Type B pancreatic cell (in vitro differentiated cells): Measurements from ENCODE around the gene PDXK. TPM values are rescaled to one million over a fixed set of nuclear protein-coding genes. Genes with fewer than 3 reads are reported as not detected.

Source experiments
- DNase-seq: peaks from one replicate; pipeline ENCODE4 v3.0.0; 2021; ENCODE audit warnings: mixed read lengths; ENCODE audit not compliant: unreplicated experiment; ENCODE audit errors: extremely low spot score
- H3K27ac Mint-ChIP-seq: 2 replicates; pipeline ENCODE4 v1.8.0; 2021; ENCODE audit warnings: mild to moderate bottlenecking, mixed read lengths
- H3K27me3 Mint-ChIP-seq: 2 replicates; pipeline ENCODE4 v1.8.0; 2021; ENCODE audit warnings: mixed read lengths
- H3K36me3 Mint-ChIP-seq: 2 replicates; pipeline ENCODE4 v1.8.0; 2021; ENCODE audit warnings: mixed read lengths
- H3K4me1 Mint-ChIP-seq: one replicate; pipeline ENCODE4 v1.8.0; 2021; ENCODE audit warnings: mixed read lengths; ENCODE audit not compliant: unreplicated experiment
- H3K4me3 Mint-ChIP-seq: 2 replicates; pipeline ENCODE4 v1.8.0; 2021; ENCODE audit warnings: mild to moderate bottlenecking, mixed read lengths
- H3K9me3 Mint-ChIP-seq: 2 replicates; pipeline ENCODE4 v1.8.0; 2021; ENCODE audit warnings: mixed read lengths
- CTCF ChIP-seq: fragments of 200-600 bp; sonication (generic); conservative IDR thresholded peaks from 2 replicates; pipeline ENCODE4 v1.5.0; 2021; ENCODE audit warnings: antibody characterized with exemption, mild to moderate bottlenecking
- total RNA-seq: library from RNA; stranded (reverse); gene quantifications from 2 replicates; pipeline ENCODE4 v1.2.1, GENCODE V29; 2021; ENCODE audit warnings: low replicate concordance

PDXK gene
- total RNA-seq, 1 donor from 2014 or later = 94.4 TPM

DNA sequence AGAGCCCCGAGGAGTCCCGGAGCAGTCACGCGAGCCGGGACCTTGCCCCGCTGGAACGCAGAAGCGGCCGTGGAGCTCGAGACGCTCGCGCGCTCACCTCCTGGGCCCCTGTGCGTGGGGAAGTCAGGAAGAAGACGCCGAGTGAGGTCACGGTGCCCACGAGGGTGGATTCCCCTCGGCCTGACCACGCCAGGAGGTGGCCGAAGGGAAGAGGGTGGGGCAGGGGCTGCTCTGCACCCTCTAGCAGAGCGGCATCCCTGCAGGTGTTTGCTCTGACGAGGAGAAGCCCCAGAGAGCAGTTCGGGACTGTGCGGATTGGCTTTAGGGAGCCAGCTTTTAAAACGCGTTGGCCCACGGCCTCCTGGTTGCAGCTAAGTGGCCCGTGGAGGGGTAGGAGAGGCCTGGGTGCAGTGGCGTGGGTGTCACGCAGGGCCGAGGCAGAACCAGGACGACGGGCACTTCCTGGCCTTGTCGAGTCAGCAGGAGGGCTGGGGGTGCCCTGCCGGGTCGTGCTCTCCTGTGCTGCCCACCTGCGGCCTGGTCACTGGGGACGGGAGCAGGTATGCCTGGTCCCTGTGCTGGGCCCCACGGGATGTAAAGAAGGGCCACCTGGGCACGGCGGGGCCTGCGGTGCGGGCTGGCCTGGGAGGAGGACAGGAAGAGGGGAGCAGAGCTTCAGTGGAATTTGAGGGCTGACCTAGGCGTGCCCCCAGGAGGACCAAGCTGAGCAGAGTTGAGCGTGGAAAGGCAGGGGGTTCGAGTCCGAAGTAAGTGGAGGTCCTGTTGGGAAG, 1.0 kb downstream of the PDXK start:
- no peaks in the 10 kb centered on the region for H3K36me3 Mint-ChIP-seq
- H3K4me1 Mint-ChIP-seq = peaks cover 9% of the 10 kb centered on the region
- peak overlapping the region; percentile 74 for H3K27ac Mint-ChIP-seq
- no peak for TF ChIP-seq CTCF
- no peaks in the 10 kb centered on the region for H3K27me3 Mint-ChIP-seq
- H3K4me3 Mint-ChIP-seq = peak overlapping the region; percentile 85
- DNase-seq = no peak
- H3K9me3 Mint-ChIP-seq = no peaks in the 10 kb centered on the region

- Mint-ChIP-seq H3K27ac (peak overlapping the region; percentile 74), H3K27me3 (no peaks in the 10 kb centered on the region), H3K4me1 (peaks cover 9% of the 10 kb centered on the region), H3K9me3 (no peaks in the 10 kb centered on the region), H3K4me3 (peak overlapping the region; percentile 85), H3K36me3 (no peaks in the 10 kb centered on the region)
- DNase-seq = no peak
- no peak for TF ChIP-seq CTCF
Observed at GRCh38 chr21:43720539-43721166, 1.7 kb downstream of the PDXK start.

GRCh38 chr21:43721206-43721605, 2.3 kb downstream of the PDXK start:
- DNase-seq = no peak
- H3K27ac Mint-ChIP-seq = peak overlapping the region; percentile 74
- H3K36me3 Mint-ChIP-seq = peaks cover 4% of the 10 kb centered on the region
- H3K4me1 Mint-ChIP-seq = peaks cover 13% of the 10 kb centered on the region
- no peaks in the 10 kb centered on the region for H3K9me3 Mint-ChIP-seq
- H3K4me3 Mint-ChIP-seq = peak overlapping the region; percentile 85
- no peak for TF ChIP-seq CTCF
- no peaks in the 10 kb centered on the region for H3K27me3 Mint-ChIP-seq

GRCh38 chr21:43721939-43722338, 3.0 kb downstream of the PDXK start:
- TF ChIP-seq CTCF = no peak
- peaks cover 4% of the 10 kb centered on the region for H3K36me3 Mint-ChIP-seq
- H3K4me1 Mint-ChIP-seq = peaks cover 17% of the 10 kb centered on the region
- peak overlapping the region; percentile 67 for H3K4me3 Mint-ChIP-seq
- peak overlapping the region; percentile 39 for H3K27ac Mint-ChIP-seq
- H3K9me3 Mint-ChIP-seq = no peaks in the 10 kb centered on the region
- DNase-seq = no peak
- H3K27me3 Mint-ChIP-seq = no peaks in the 10 kb centered on the region

DNA sequence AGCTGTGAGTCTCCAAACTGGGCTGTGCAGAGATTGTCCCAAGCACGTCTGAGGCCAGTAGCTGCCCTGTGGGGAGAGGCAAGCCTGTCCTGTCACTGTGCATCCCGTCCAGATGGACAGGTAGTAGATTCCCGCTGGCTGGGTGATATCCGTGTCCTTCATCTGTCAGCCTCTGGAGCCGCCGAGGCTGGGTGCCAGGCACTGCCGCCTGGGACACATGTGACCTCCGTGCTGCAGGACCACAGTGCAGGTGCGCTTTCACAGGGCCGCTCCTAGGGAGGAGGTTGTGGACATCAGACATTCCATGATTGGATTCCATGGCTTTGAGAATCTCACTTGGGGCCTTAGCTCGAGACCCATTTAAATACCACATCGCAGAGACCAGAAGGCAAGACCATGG, 4.7 kb downstream of the PDXK start:
- Mint-ChIP-seq H3K36me3 (peaks cover 4% of the 10 kb centered on the region), H3K27me3 (no peaks in the 10 kb centered on the region), H3K27ac (no peak overlapping the region), H3K4me1 (peaks cover 33% of the 10 kb centered on the region), H3K4me3 (no peak overlapping the region), H3K9me3 (no peaks in the 10 kb centered on the region)
- DNase-seq = no peak
- TF ChIP-seq CTCF = no peak
